H1 (cell line): Measurements from ENCODE around the gene ZNF423. TPM values are rescaled to one million over a fixed set of nuclear protein-coding genes. Genes with fewer than 3 reads are reported as not detected.
A peak's percentile ranks its signal among the peaks of the same experiment; 100 is the strongest.

Experiments
- CTCF ChIA-PET: fragments of 300-600 bp; sonication (Branson Sonifier 250); formaldehyde crosslinking; loops from one replicate; lab custom pipeline; 2021; ENCODE audit not compliant: partially characterized antibody; lab: Charles Lee
- POLR2A ChIA-PET: fragments of 300-600 bp; sonication (Branson Sonifier 250); formaldehyde crosslinking; loops from one replicate; lab custom pipeline; 2021; ENCODE audit warnings: inconsistent platforms; ENCODE audit not compliant: partially characterized antibody; lab: Charles Lee
- DNase-seq, 2 experiments: peaks; one replicate each; pipeline versions ENCODE4 v3.0.0 to v3.0.0-alpha.2; 2010 to 2022; ENCODE audit warnings: low spot score in 2 of 2, low read depth in 1 of 2, mixed read lengths in 1 of 2
- FAIRE-seq: peaks from 2 replicates; lab custom pipeline; 2011; peaks lifted over from hg19 to GRCh38; lab: Jason Lieb, UNC
- H2AFZ ChIP-seq: 2 replicates; pipeline ENCODE4 v1.8.1; 2012; ENCODE audit warnings: low read length, inconsistent platforms
- H2AK5ac ChIP-seq: 2 replicates; pipeline ENCODE4 v1.6.1; 2013; ENCODE audit warnings: low read depth, low read length
- H2BK120ac ChIP-seq: replicated peaks from 2 replicates; pipeline ENCODE3; 2013; ENCODE audit warnings: low read depth, low read length, inconsistent platforms
- H2BK12ac ChIP-seq: 2 replicates; pipeline ENCODE4 v1.6.1; 2013; ENCODE audit warnings: low read depth, low read length
- H2BK15ac ChIP-seq: 2 replicates; pipeline ENCODE4 v1.6.1; 2013; ENCODE audit warnings: low read length
- H2BK20ac ChIP-seq: 2 replicates; pipeline ENCODE4 v1.6.1; 2013; ENCODE audit warnings: low read length
- H2BK5ac ChIP-seq: 2 replicates; pipeline ENCODE4 v1.6.1; 2013; ENCODE audit warnings: low read depth, low read length
- H3K14ac ChIP-seq: 2 replicates; pipeline ENCODE4 v1.6.1; 2013; ENCODE audit warnings: inconsistent platforms; ENCODE audit not compliant: insufficient read length
- H3K18ac ChIP-seq: 2 replicates; pipeline ENCODE4 v1.6.1; 2013; ENCODE audit warnings: low read length; ENCODE audit errors: extremely low read depth
- H3K23ac ChIP-seq: 2 replicates; pipeline ENCODE4 v1.6.1; 2013; ENCODE audit warnings: inconsistent platforms; ENCODE audit not compliant: insufficient read length
- H3K23me2 ChIP-seq: 2 replicates; pipeline ENCODE4 v1.6.1; 2013; ENCODE audit warnings: low read depth, low read length
- H3K27ac ChIP-seq: 2 replicates; pipeline ENCODE4 v1.6.1; 2011; ENCODE audit warnings: low read depth, low read length, inconsistent platforms
- H3K27me3 ChIP-seq, 4 experiments: replicated peaks in 1 of 4; 1 replicate in 1 of 4; 2 replicates in 3 of 4; pipeline versions ENCODE4 v1.6.1 to v1.8.1; 2011 to 2013; ENCODE audit warnings: low read length in 3 of 4, mild to moderate bottlenecking in 3 of 4, inconsistent platforms in 2 of 4, mixed read lengths in 2 of 4, moderate library complexity in 1 of 4; ENCODE audit not compliant: control insufficient read depth in 3 of 4, insufficient read depth in 3 of 4; ENCODE audit errors: extremely low read depth in 1 of 4
- H3K36me3 ChIP-seq, 4 experiments: 2 replicates each; pipeline versions ENCODE4 v1.6.1 to v1.8.1; 2011 to 2013; ENCODE audit warnings: mild to moderate bottlenecking in 4 of 4, low read length in 3 of 4, moderate library complexity in 2 of 4, control low read depth in 1 of 4, inconsistent platforms in 1 of 4; ENCODE audit not compliant: insufficient read depth in 4 of 4, control insufficient read depth in 2 of 4
- H3K4ac ChIP-seq: replicated peaks from 2 replicates; pipeline ENCODE3; 2013; ENCODE audit warnings: low read length, low read depth, mixed read lengths, inconsistent platforms; ENCODE audit not compliant: insufficient read length
- H3K4me1 ChIP-seq, 4 experiments: replicated peaks in 1 of 4; 1 replicate in 1 of 4; 2 replicates in 3 of 4; pipeline versions ENCODE4 v1.6.1 to v1.8.1; 2011 to 2013; ENCODE audit warnings: low read length in 3 of 4, inconsistent platforms in 2 of 4, mixed read lengths in 1 of 4; ENCODE audit not compliant: insufficient read depth in 4 of 4, control insufficient read depth in 3 of 4
- H3K4me2 ChIP-seq, 2 experiments: 2 replicates each; pipeline versions ENCODE4 v1.6.1 to v1.8.1; 2011 to 2013; ENCODE audit warnings: low read depth in 2 of 2, low read length in 2 of 2, control low read depth in 1 of 2, inconsistent platforms in 1 of 2, mild to moderate bottlenecking in 1 of 2; ENCODE audit not compliant: insufficient read depth in 1 of 2
- H3K4me3 ChIP-seq, 4 experiments: fragments of 200-600, 300-600 bp in 1 of 4; sonication (generic), shearing (Covaris generic), sonication (Bioruptor Twin) in 1 of 4; 2 replicates each; pipeline versions ENCODE4 v1.5.1 to v1.8.1; 2011 to 2016; ENCODE audit warnings: low read length in 4 of 4, low read depth in 3 of 4, control low read depth in 2 of 4, inconsistent platforms in 2 of 4, mild to moderate bottlenecking in 2 of 4, mixed read lengths in 1 of 4, moderate library complexity in 1 of 4; ENCODE audit not compliant: insufficient read depth in 2 of 4; ENCODE audit errors: extremely low read depth in 1 of 4
- H3K56ac ChIP-seq: replicated peaks from 2 replicates; pipeline ENCODE3; 2013; ENCODE audit warnings: low read depth, mild to moderate bottlenecking, mixed read lengths, low read length, inconsistent platforms; ENCODE audit not compliant: insufficient read length
- H3K79me1 ChIP-seq: 2 replicates; pipeline ENCODE4 v1.6.1; 2013; ENCODE audit warnings: low read depth, low read length, control low read depth
- H3K79me2 ChIP-seq, 2 experiments: 2 replicates each; pipeline versions ENCODE4 v1.6.1 to v1.8.1; 2012 to 2013; ENCODE audit warnings: low read length in 2 of 2, mild to moderate bottlenecking in 2 of 2, inconsistent platforms in 1 of 2; ENCODE audit not compliant: insufficient read depth in 2 of 2, control insufficient read depth in 1 of 2
- H3K9ac ChIP-seq, 4 experiments: replicated peaks in 1 of 4; 1 replicate in 1 of 4; 2 replicates in 3 of 4; pipeline versions ENCODE4 v1.6.1 to v1.8.1; 2011 to 2013; ENCODE audit warnings: low read depth in 3 of 4, low read length in 3 of 4, control low read depth in 2 of 4, mild to moderate bottlenecking in 2 of 4, moderate library complexity in 2 of 4, inconsistent platforms in 1 of 4; ENCODE audit errors: extremely low read depth in 1 of 4
- H3K9me3 ChIP-seq, 2 experiments: 2 replicates each; pipeline versions ENCODE4 v1.6.1 to v1.8.1; 2012 to 2013; ENCODE audit warnings: mild to moderate bottlenecking in 2 of 2, moderate library complexity in 2 of 2, control low read depth in 1 of 2, inconsistent platforms in 1 of 2, low read depth in 1 of 2, low read length in 1 of 2, mixed read lengths in 1 of 2; ENCODE audit not compliant: insufficient read depth in 2 of 2
- H4K20me1 ChIP-seq, 2 experiments: replicated peaks in 1 of 2; 2 replicates each; pipeline versions ENCODE3 to v1.8.1; 2011 to 2013; ENCODE audit warnings: inconsistent platforms in 2 of 2, low read length in 2 of 2, mild to moderate bottlenecking in 1 of 2; ENCODE audit not compliant: insufficient read depth in 2 of 2, control insufficient read depth in 1 of 2
- H4K5ac ChIP-seq: 2 replicates; pipeline ENCODE4 v1.6.1; 2013; ENCODE audit warnings: low read length, low read depth, mixed read lengths, inconsistent platforms; ENCODE audit not compliant: insufficient read length
- H4K8ac ChIP-seq: 2 replicates; pipeline ENCODE4 v1.8.0; 2013; ENCODE audit warnings: mild to moderate bottlenecking, moderate library complexity, low read length, inconsistent platforms; ENCODE audit not compliant: insufficient read depth; ENCODE audit errors: extremely low read depth
- H4K91ac ChIP-seq: replicated peaks from 2 replicates; pipeline ENCODE3; 2013; ENCODE audit warnings: low read length, mixed read lengths, inconsistent platforms; ENCODE audit not compliant: insufficient read length
- CBX5 ChIP-seq: fragments of 300-800, 300-1000 bp; sonication (generic); IDR thresholded peaks from 2 replicates; pipeline ENCODE4 v1.7.1; 2016; ENCODE audit warnings: antibody characterized with exemption, low read length, low read depth
- GABPA ChIP-seq: IDR thresholded peaks from 2 replicates; pipeline ENCODE4 v1.6.1; 2011; ENCODE audit warnings: mild to moderate bottlenecking, low read length, moderate library complexity, borderline replicate concordance; ENCODE audit not compliant: insufficient read depth
- GTF2F1 ChIP-seq: IDR thresholded peaks from 2 replicates; pipeline ENCODE4 v1.6.1; 2012; ENCODE audit warnings: low read depth, low read length, improper control_type of control experiment, borderline replicate concordance
- HDAC2 ChIP-seq, 2 experiments: fragments of 300-600 bp in 1 of 2; sonication (generic) in 1 of 2; IDR thresholded peaks; 2 replicates each; pipeline ENCODE4 v1.6.1; 2011 to 2012; ENCODE audit warnings: low read depth in 2 of 2, low read length in 2 of 2, mild to moderate bottlenecking in 2 of 2, moderate library complexity in 2 of 2, borderline replicate concordance in 1 of 2, inconsistent platforms in 1 of 2
- PHF8 ChIP-seq: fragments of 200-600 bp; sonication (generic); conservative IDR thresholded peaks from 2 replicates; pipeline ENCODE4 v1.7.1; 2012; ENCODE audit warnings: low read depth, mild to moderate bottlenecking, inconsistent platforms, low read length, moderate library complexity
- POLR2AphosphoS5 ChIP-seq: IDR thresholded peaks from 2 replicates; pipeline ENCODE4 v1.6.1; 2011; ENCODE audit warnings: low read depth, low read length
- POU5F1 ChIP-seq: IDR thresholded peaks from 2 replicates; pipeline ENCODE4 v1.6.1; 2011; ENCODE audit warnings: low read depth, mild to moderate bottlenecking, low read length, moderate library complexity
- RNF2 ChIP-seq: fragments of 200-900, 300-1000 bp; sonication (generic); IDR thresholded peaks from 2 replicates; pipeline ENCODE4 v1.7.1; 2016; ENCODE audit warnings: borderline replicate concordance, low read depth, mild to moderate bottlenecking, antibody characterized with exemption, low read length; ENCODE audit not compliant: poor library complexity, severe bottlenecking; ENCODE audit errors: missing control alignments
- TAF1 ChIP-seq: IDR thresholded peaks from 2 replicates; pipeline ENCODE4 v1.6.1; 2011; ENCODE audit warnings: mild to moderate bottlenecking, low read depth, low read length
- TCF12 ChIP-seq: IDR thresholded peaks from 2 replicates; pipeline ENCODE4 v1.6.1; 2011; ENCODE audit warnings: low read depth, mild to moderate bottlenecking, low read length
- ZNF274 ChIP-seq: IDR thresholded peaks from 2 replicates; pipeline ENCODE4 v1.7.0; 2012; ENCODE audit warnings: low read length, borderline replicate concordance; ENCODE audit errors: extremely low read depth
- WGBS, 2 experiments: shearing (Covaris generic) in 1 of 2; methylation state at CpG; one replicate each; pipeline versions ENCODE4 v1.1.6 to v1.1.7; 2013 to 2015; ENCODE audit warnings: low lambda C conversion rate in 2 of 2, mixed read lengths in 2 of 2, inconsistent platforms in 1 of 2, low coverage in 1 of 2, missing lambda C conversion rate in 1 of 2; ENCODE audit not compliant: insufficient replicate concordance in 2 of 2, insufficient coverage in 1 of 2, insufficient read length in 1 of 2; ENCODE audit errors: extremely low coverage in 1 of 2, missing lambda C conversion rate in 1 of 2; 5-methylcytosine and 5-hydroxymethylcytosine counted together
- polyA plus RNA-seq, 7 experiments: library from polyadenylated mRNA; depleted of rRNA in 3 of 7; stranded (reverse) in 5 of 7; unstranded in 2 of 7; fragments of >200 nt in 5 of 7; fragments of 200-250 nt in 2 of 7; gene quantifications; 1 replicate in 5 of 7; 2 replicates in 1 of 7; 4 replicates in 1 of 7; pipeline versions ENCODE4 v1.2.1 to v1.2.3, GENCODE V29; 2011 to 2013; ENCODE audit warnings: missing spikeins in 2 of 7, mixed read lengths in 2 of 7
- total RNA-seq: library from RNA; stranded (reverse); fragmentation: NEBNext Ultra II Directional; extraction: Animal tissue kit (Norgen Biotek cat#: 25700); gene quantifications from 2 replicates; pipeline ENCODE4 v1.2.1, GENCODE V29; 2021
- TF ChIP-seq, protein P1 (sequence below): IDR thresholded peaks from 2 replicates; pipeline ENCODE4 v1.6.1; 2012; ENCODE audit warnings: low read length, inconsistent platforms

Gene ZNF423
- total and polyA plus RNA-seq, 2 of the 8 experiments (the other 6 are each of a cell fraction or from before 2014, with no cell fraction given), result 38.2 to 52.3 TPM

DNA sequence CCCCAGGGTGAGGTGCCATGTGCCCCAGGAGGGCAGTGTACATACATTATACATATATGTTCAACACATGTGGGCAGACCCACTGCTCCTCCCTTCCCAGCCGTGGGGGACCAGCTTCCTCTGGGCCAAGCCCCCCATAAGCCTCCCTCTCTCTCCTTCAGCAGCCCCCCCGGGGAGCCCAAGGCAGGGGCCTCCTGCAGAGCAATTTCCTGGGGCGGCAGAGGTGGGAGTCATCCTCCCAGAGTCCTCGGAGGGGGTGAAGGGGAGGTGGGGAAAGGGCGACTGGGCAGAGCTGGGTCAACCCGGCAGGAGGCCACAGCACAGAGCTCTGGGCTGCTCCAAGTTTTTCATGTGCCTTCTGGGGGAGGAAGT lies 235.1 kb downstream of the ZNF423 start:
- Histone ChIP-seq H3K4me1 (peaks cover 0 to 16% (median 10%) of the 10 kb centered on the region in 4 experiments; a peak in 6 of 7 replicates), H2BK20ac (no peak overlapping the region), H2BK120ac (no peak overlapping the region), H3K27me3 (no peaks in the 10 kb centered on the region), H3K79me2 (no peaks in the 10 kb centered on the region; a peak in 1 of 4 replicates), H3K18ac (no peak overlapping the region), H2AK5ac (no peak overlapping the region), H3K4me3 (no peak overlapping the region), H3K4ac (no peak overlapping the region), H4K91ac (no peak overlapping the region), H3K56ac (no peak overlapping the region), H2BK15ac (no peak overlapping the region), H2BK12ac (no peak overlapping the region), H3K79me1 (peaks cover 4% of the 10 kb centered on the region; the same call in 1 of the 2 replicates), H3K14ac (no peak overlapping the region), H3K23ac (no peak overlapping the region), H4K20me1 (peaks cover 0 to 5% of the 10 kb centered on the region in 2 experiments), H2AFZ (no peak overlapping the region), H3K9ac (no peak overlapping the region), H3K27ac (no peak overlapping the region), H3K23me2 (peaks cover 5% of the 10 kb centered on the region), H3K4me2 (no peak overlapping the region), H4K5ac (no peak overlapping the region), H2BK5ac (peak overlapping the region; percentile 60; the same call in 1 of the 2 replicates), H4K8ac (no peak overlapping the region), H3K36me3 (peaks cover 0 to 5% (median 0%) of the 10 kb centered on the region in 4 experiments; a peak in 1 of 8 replicates), H3K9me3 (no peaks in the 10 kb centered on the region)
- ChIA-PET CTCF (interaction anchor here (0.8 to 2.8 kb wide), 3 partner anchors 10 to 78 kb away, joined by 3 to 8 read pairs (median 3); no protein-coding TSS in a partner anchor), POLR2A (no interaction called here)
- WGBS, 2 experiments, result 82% methylated on average over 5 of the region's 6 CpGs; no CpG with 5 or more reads in 1 of the 2 experiments
- DNase-seq, result no peak
- FAIRE-seq, result no peak
- TF ChIP-seq TAF1 (no peak), TCF12 (no peak), ZNF274 (no peak), CBX5 (no peak), RNF2 (no peak), GTF2F1 (no peak), POLR2AphosphoS5 (no peak), HDAC2 (IDR thresholded peaks at IDR 0.05; ENCODE audit: borderline replicate concordance in 1 of 2, low read depth in 2 of 2, low read length in 2 of 2) (no peak), POU5F1 (no peak), PHF8 (no peak), GABPA (no peak)
- TF ChIP-seq, protein P1, sequence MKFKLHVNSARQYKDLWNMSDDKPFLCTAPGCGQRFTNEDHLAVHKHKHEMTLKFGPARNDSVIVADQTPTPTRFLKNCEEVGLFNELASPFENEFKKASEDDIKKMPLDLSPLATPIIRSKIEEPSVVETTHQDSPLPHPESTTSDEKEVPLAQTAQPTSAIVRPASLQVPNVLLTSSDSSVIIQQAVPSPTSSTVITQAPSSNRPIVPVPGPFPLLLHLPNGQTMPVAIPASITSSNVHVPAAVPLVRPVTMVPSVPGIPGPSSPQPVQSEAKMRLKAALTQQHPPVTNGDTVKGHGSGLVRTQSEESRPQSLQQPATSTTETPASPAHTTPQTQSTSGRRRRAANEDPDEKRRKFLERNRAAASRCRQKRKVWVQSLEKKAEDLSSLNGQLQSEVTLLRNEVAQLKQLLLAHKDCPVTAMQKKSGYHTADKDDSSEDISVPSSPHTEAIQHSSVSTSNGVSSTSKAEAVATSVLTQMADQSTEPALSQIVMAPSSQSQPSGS, result no peak
